Psoas muscle (tissue), 8 donors: ENCODE results near the gene PTGDR2. TPM values are rescaled to one million over a fixed set of nuclear protein-coding genes. Genes with fewer than 3 reads are reported as not detected.

ENCODE experiments used
- ATAC-seq, 4 donors: fragments of 200-7000 bp; cut with Tn5 transposase; one replicate each; pipeline ENCODE4 v1.9.1; 2020; ENCODE audit warnings: moderate library complexity in 3 of 4, mild to moderate bottlenecking in 2 of 4
- DNase-seq, 2 donors: peaks; one replicate each; pipeline ENCODE4 v3.0.0-alpha.2; 2020
- H3K27ac ChIP-seq: fragments of 200-600 bp; one replicate; pipeline ENCODE4 v1.8.0; 2022
- H3K27me3 ChIP-seq, 3 donors: fragments of 200-600 bp in 1 of 3; one replicate each; pipeline versions ENCODE4 v1.6.1 to v1.8.0; 2013 to 2022; ENCODE audit warnings: low read length in 2 of 3, mild to moderate bottlenecking in 2 of 3, moderate library complexity in 1 of 3; ENCODE audit not compliant: insufficient read depth in 3 of 3
- H3K36me3 ChIP-seq, 2 donors: fragments of 200-600 bp in 1 of 2; one replicate each; pipeline versions ENCODE4 v1.6.1 to v1.8.0; 2013 to 2022; ENCODE audit warnings: low read depth in 1 of 2, mild to moderate bottlenecking in 1 of 2, moderate library complexity in 1 of 2; ENCODE audit not compliant: insufficient read depth in 1 of 2
- H3K4me1 ChIP-seq: fragments of 200-600 bp; one replicate; pipeline ENCODE4 v1.8.0; 2022
- H3K4me3 ChIP-seq: fragments of 200-600 bp; one replicate; pipeline ENCODE4 v1.8.0; 2022; ENCODE audit warnings: mild to moderate bottlenecking
- H3K9me3 ChIP-seq: fragments of 200-600 bp; one replicate; pipeline ENCODE4 v1.8.0; 2022
- CTCF ChIP-seq: fragments of 200-600 bp; IDR thresholded peaks from one replicate; pipeline ENCODE4 v1.8.0; 2022; ENCODE audit warnings: antibody characterized with exemption
- WGBS, 3 donors: extraction: QIAGEN DNeasy Blood & Tissue Kit; methylation state at CpG; one replicate each; pipeline versions ENCODE4 v1.1.6 to v1.1.7; 2013; 5-methylcytosine and 5-hydroxymethylcytosine counted together
- intact Hi-C, 2 donors: fragments of 100-400 bp; cut with DNase I; formaldehyde crosslinking; loops; one replicate each; pipeline versions ENCODE4 v1.11.0 to v1.14.2; 2022
- polyA plus RNA-seq, 3 donors: library from polyadenylated mRNA; stranded (reverse); fragments of 200-250 nt; gene quantifications; one replicate each; pipeline ENCODE4 v1.2.3, GENCODE V29; 2013
- total RNA-seq, 4 donors: library from RNA; stranded (reverse); fragmentation: NEBNext Ultra II Directional in 2 of 4; extraction: Animal tissue kit (Norgen Biotek cat#: 25700) in 2 of 4; gene quantifications; one replicate each; pipeline versions ENCODE4 v1.2.1 to v1.2.4, GENCODE V29; 2021 to 2023
- donor health status: healthy with polysubstance abuse.
- donor health status: DM: no; HTN: no; CAD: no; lungs with moderate emphysema.
- donor health status: Bipolar disorder and iron deficiency.
- donor health status: healthy.
- donor health status: DM: yes; HTN: yes; CAD: no.
- donor health status: DM: no; HTN: no; CAD: no.
- donor health status: DM: no; HTN: no; CAD: no.
- donor health status: DM: yes; HTN: yes; CAD: no.

Gene PTGDR2
- total and polyA plus RNA-seq, 7 donors = 0.53 to 13.9 (median 1.2) TPM

- no peaks in the 10 kb centered on the region for H3K27me3 ChIP-seq
Measured at GRCh38 chr11:60876168-60876485, 20.4 kb upstream of the PTGDR2 start.

GRCh38 chr11:60875366-60876167 lies 19.8 kb upstream of the PTGDR2 start:
- no peaks in the 10 kb centered on the region for H3K27me3 ChIP-seq

More at GRCh38 chr11:60876168-60876485, 20.4 kb upstream of the PTGDR2 start:
- H3K9me3 ChIP-seq = no peaks in the 10 kb centered on the region
- H3K36me3 ChIP-seq = peaks cover 0 to 5% of the 10 kb centered on the region in 2 donors
- TF ChIP-seq CTCF = no peak
- no peak for ATAC-seq
- 77 to 94% (median 82%) methylated on average over 2 of the region's 2 CpGs for WGBS, 3 donors
- H3K27ac ChIP-seq = no peak overlapping the region
- no peak overlapping the region for H3K4me3 ChIP-seq
- intact Hi-C loops = no loop called here
- H3K4me1 ChIP-seq = peaks cover 58% of the 10 kb centered on the region
- peak in 1 of 2 donors; percentile 42 for DNase-seq

GRCh38 chr11:60874421-60875365 lies 18.9 kb upstream of the PTGDR2 start:
- Histone ChIP-seq H3K36me3 (no peaks in the 10 kb centered on the region), H3K4me3 (no peak overlapping the region), H3K4me1 (peaks cover 63% of the 10 kb centered on the region), H3K27me3 (no peaks in the 10 kb centered on the region), H3K9me3 (no peaks in the 10 kb centered on the region), H3K27ac (no peak overlapping the region)
- 58 to 81% (median 64%) methylated on average over 13 of the region's 13 CpGs for WGBS, 3 donors
- intact Hi-C loops = no loop called here
- no peak for TF ChIP-seq CTCF
- DNase-seq (peak in 1 of 2 donors; percentile 49), ATAC-seq (peak; percentile 30 to 51 (median 40))

More at GRCh38 chr11:60875366-60876167, 19.8 kb upstream of the PTGDR2 start:
- Histone ChIP-seq H3K4me3 (no peak overlapping the region), H3K27ac (no peak overlapping the region), H3K4me1 (peaks cover 59% of the 10 kb centered on the region), H3K9me3 (no peaks in the 10 kb centered on the region), H3K36me3 (no peaks in the 10 kb centered on the region)
- TF ChIP-seq CTCF = no peak
- WGBS, 3 donors = 59 to 65% (median 64%) methylated on average over 7 of the region's 7 CpGs
- ATAC-seq = no peak
- peak in 1 of 2 donors; percentile 25 for DNase-seq
- intact Hi-C loops = no loop called here

GRCh38 chr11:60873533-60873932 lies 17.8 kb upstream of the PTGDR2 start:
- ATAC-seq = no peak
- no peaks in the 10 kb centered on the region for H3K9me3 ChIP-seq
- no peaks in the 10 kb centered on the region for H3K27me3 ChIP-seq
- DNase-seq = peak in 1 of 2 donors; percentile 35
- intact Hi-C loops = no loop called here
- WGBS, 3 donors = 79 to 80% (median 79%) methylated on average over 12 of the region's 12 CpGs
- no peak overlapping the region for H3K4me3 ChIP-seq
- TF ChIP-seq CTCF = no peak
- peaks cover 52% of the 10 kb centered on the region for H3K4me1 ChIP-seq
- no peak overlapping the region for H3K27ac ChIP-seq
- H3K36me3 ChIP-seq = no peaks in the 10 kb centered on the region
